Colonic mucosa (tissue), 4 donors: ENCODE data around the gene NRN1L. TPM values are rescaled to one million over a fixed set of nuclear protein-coding genes. Genes with fewer than 3 reads are reported as not detected.
A peak's percentile ranks its signal among the peaks of the same experiment; 100 is the strongest.

Experiments
- DNase-seq: peaks from one replicate; pipeline ENCODE4 v3.0.0-alpha.2; 2020
- H3K27ac ChIP-seq: fragments of 200-600 bp; one replicate; pipeline ENCODE4 v1.8.0; 2021
- H3K27me3 ChIP-seq: fragments of 200-600 bp; one replicate; pipeline ENCODE4 v1.8.0; 2021
- H3K36me3 ChIP-seq: fragments of 200-600 bp; one replicate; pipeline ENCODE4 v1.8.0; 2021
- H3K4me1 ChIP-seq: fragments of 200-600 bp; one replicate; pipeline ENCODE4 v1.8.0; 2021; ENCODE audit warnings: mild to moderate bottlenecking
- H3K4me3 ChIP-seq: fragments of 200-600 bp; one replicate; pipeline ENCODE4 v1.8.0; 2021
- H3K9ac ChIP-seq, 2 donors: one replicate each; pipeline ENCODE4 v1.7.0; 2013; ENCODE audit warnings: control low read depth in 2 of 2, low read depth in 2 of 2, low read length in 2 of 2
- H3K9me3 ChIP-seq: fragments of 200-600 bp; one replicate; pipeline ENCODE4 v1.8.0; 2021
- CTCF ChIP-seq: fragments of 200-600 bp; IDR thresholded peaks from one replicate; pipeline ENCODE4 v1.8.0; 2022; ENCODE audit warnings: antibody characterized with exemption, mild to moderate bottlenecking
- intact Hi-C: fragments of 100-400 bp; cut with DNase I; formaldehyde crosslinking; loops from one replicate; pipeline ENCODE4 v1.14.1; 2022
- total RNA-seq, 2 donors: library from RNA; stranded (reverse); fragmentation: NEBNext Ultra II Directional in 1 of 2; extraction: Animal tissue kit (Norgen Biotek cat#: 25700) in 1 of 2; gene quantifications; one replicate each; pipeline ENCODE4 v1.2.1, GENCODE V29; 2021
- donor health status: healthy.
- donor health status: DM: no; HTN: no; CAD: no.
- donor health status: DM: no; HTN: no; CAD: no.

Gene NRN1L
- total RNA-seq, 2 donors from 2014 or later: 0.93 to 0.96 TPM

GRCh38 chr16:67842509-67843342 lies 42.0 kb upstream of the NRN1L start:
- Histone ChIP-seq H3K27ac (peak overlapping the region; percentile 97), H3K36me3 (no peaks in the 10 kb centered on the region), H3K27me3 (no peaks in the 10 kb centered on the region), H3K9ac (peak overlapping the region; percentile 70 to 87), H3K4me3 (peak overlapping the region; percentile 79), H3K9me3 (no peaks in the 10 kb centered on the region), H3K4me1 (peaks cover 28% of the 10 kb centered on the region)
- intact Hi-C loops: no loop called here
- DNase-seq: peak; percentile 59
- no peak for TF ChIP-seq CTCF

- Histone ChIP-seq H3K36me3 (no peaks in the 10 kb centered on the region), H3K4me1 (peaks cover 33% of the 10 kb centered on the region), H3K9ac (peak overlapping the region; percentile 70 to 87), H3K27ac (peak overlapping the region; percentile 97), H3K9me3 (no peaks in the 10 kb centered on the region), H3K4me3 (peak overlapping the region; percentile 79), H3K27me3 (no peaks in the 10 kb centered on the region)
- intact Hi-C loops: no loop called here
- no peak for TF ChIP-seq CTCF
- DNase-seq: peak; percentile 44
Observed at GRCh38 chr16:67843343-67843765, 41.3 kb upstream of the NRN1L start.

- peaks cover 33% of the 10 kb centered on the region for H3K4me1 ChIP-seq
- H3K36me3 ChIP-seq: no peaks in the 10 kb centered on the region
- H3K9me3 ChIP-seq: no peaks in the 10 kb centered on the region
- DNase-seq: no peak
- no peak overlapping the region for H3K27ac ChIP-seq
- H3K9ac ChIP-seq: no peak overlapping the region
- TF ChIP-seq CTCF: no peak
- intact Hi-C loops: no loop called here
- no peaks in the 10 kb centered on the region for H3K27me3 ChIP-seq
- no peak overlapping the region for H3K4me3 ChIP-seq
Observed at GRCh38 chr16:67844497-67844896, 40.2 kb upstream of the NRN1L start.

GRCh38 chr16:67845291-67846062 lies 39.2 kb upstream of the NRN1L start:
- H3K4me1 ChIP-seq: peaks cover 33% of the 10 kb centered on the region
- no peaks in the 10 kb centered on the region for H3K9me3 ChIP-seq
- peak overlapping the region; percentile 76 for H3K4me3 ChIP-seq
- H3K27ac ChIP-seq: peak overlapping the region; percentile 89
- H3K9ac ChIP-seq: peak overlapping the region; percentile 16 to 97
- DNase-seq: peak; percentile 24
- H3K36me3 ChIP-seq: no peaks in the 10 kb centered on the region
- intact Hi-C loops: no loop called here
- TF ChIP-seq CTCF: no peak
- H3K27me3 ChIP-seq: no peaks in the 10 kb centered on the region

- intact Hi-C loops: no loop called here
- Histone ChIP-seq H3K4me3 (peak overlapping the region; percentile 76), H3K9ac (peak overlapping the region; percentile 74 to 97), H3K27ac (peak overlapping the region; percentile 89), H3K27me3 (no peaks in the 10 kb centered on the region), H3K36me3 (no peaks in the 10 kb centered on the region), H3K9me3 (no peaks in the 10 kb centered on the region), H3K4me1 (peaks cover 33% of the 10 kb centered on the region)
- no peak for TF ChIP-seq CTCF
- DNase-seq: no peak
Observed at GRCh38 chr16:67846063-67846319, 38.7 kb upstream of the NRN1L start.
